HG02973 (cell line): ENCODE measurements around the gene PAK2.
"Not testable (repeated sequence)": the region's sequence is repeated elsewhere in the genome, so short reads cannot be mapped to it uniquely, and the experiment has no call there.

ENCODE experiments used
- ATAC-seq: cut with Tn5 transposase; IDR thresholded peaks from one replicate; pipeline ENCODE4 v1.9.1; 2021; ENCODE audit warnings: moderate library complexity; ENCODE audit not compliant: unreplicated experiment

Gene PAK2

DNA sequence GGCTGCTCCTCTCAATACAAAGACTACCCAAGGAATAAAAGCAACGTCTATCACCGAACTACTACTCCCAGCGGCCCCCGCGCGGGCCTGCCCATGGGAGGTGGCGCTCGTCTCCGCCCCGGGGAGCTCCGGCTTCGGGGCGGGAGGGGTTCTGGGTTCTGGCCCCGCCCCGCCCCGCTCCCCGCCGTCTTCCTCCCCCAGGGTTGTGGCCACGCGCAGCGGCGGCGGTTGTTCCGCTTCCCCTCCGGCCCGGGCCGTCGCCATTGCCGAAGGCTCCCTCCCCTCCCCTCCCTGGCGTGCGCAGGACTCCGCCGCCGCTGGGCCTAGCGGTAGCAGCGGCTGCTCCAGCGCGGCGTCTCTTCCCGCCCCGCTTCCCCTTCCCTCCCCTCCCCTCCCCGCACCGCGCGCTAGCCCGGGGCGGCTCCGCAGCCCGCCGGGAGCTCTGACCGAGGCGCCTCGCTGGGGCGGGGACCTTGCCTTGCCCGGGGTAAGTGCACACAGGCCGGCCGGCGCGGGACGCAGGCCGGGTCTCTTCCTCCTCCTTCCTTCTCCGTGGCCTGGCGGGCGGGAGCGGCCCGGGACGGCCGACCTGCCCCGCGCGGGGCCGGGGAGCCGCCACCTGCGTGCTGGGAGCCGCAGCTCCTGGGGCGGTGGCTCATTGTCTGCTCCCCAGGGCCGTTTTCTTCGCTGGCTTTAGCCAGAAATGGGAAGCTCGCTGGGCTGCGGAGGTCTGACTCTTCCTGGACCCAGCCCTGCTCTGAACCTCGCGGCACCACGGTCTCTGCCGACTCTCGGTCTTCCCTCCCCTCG is at the start of gene PAK2:
PAK2 (plus strand) TSS at position 187 of the 810 bp plus-strand sequence. CDS start 42,790 bp downstream, outside the sequence.
- ATAC-seq, result peak; percentile 80

DNA sequence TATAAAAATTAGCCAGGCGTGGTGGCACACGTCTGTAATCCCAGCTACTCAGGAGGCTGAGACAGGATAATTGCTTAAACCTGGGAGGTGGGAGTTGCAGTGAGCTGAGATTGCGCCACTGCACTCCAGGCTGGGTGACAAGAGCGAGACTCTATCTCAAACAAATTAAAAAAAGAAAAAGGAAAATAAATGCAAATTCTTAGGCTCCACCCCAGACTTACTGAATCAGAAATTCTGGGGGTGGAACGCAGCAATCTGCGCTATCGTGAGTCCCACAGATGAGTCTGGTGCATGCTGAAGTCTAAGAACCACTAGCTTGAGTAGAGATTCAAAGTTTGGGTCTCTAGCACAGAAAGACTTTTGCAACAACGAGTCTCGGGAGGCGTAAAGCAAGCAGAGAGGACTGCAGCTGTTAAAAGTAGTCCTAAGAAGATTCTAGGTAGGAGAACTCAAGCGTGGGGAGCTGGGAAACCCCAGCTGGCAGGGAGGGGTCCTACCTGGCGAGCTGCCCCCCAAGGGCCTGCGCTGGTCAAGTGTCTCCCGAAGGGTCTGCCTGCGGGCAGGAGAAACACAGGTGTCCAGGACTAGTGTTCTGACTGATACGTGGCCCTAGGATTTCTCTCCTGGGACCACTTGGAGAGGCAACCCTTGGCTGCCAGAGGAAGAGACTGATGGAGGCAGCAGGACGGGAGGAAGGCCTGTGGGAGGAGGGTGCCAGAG is 49.6 kb upstream of the PAK2 start:
- no peak for ATAC-seq

DNA sequence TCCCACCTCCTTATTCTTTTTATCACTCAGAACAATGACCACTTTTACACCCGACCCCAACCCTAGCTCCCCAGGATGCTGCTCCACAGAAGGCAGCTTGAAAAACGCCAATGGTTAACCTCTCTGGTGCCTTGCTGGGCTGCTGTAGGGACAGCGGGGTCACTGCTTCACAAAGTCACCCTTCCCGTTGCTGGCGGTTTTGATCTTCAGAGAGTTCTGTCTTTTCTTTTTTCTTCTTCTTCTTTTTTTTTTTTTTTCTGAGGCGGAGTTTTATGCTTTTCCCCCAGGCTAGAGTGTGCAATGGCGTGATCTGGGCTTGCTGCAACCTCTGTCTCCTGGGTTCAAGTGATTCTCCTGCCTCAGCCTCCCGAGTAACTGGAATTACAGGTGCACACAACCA is 48.3 kb upstream of the PAK2 start:
- ATAC-seq, result no peak

DNA sequence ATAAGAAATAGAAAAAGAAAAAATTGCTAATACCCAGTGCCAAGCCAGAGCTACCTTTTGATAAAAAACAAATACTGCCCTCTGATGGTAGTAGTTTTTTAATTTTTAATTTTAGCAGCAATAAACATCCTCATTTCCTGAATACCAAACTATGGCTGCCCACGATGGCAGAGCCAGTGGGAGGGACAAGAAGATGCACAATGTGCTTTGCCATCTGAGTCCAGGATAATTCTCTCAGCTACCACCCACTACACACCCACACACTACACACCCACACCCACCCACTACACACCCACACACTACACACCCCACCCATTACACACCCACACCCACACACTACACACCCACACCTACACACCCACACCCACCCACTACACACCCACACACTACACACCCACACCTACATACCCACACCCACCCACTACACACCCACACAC is 45.4 kb upstream of the PAK2 start:
- no peak for ATAC-seq

DNA sequence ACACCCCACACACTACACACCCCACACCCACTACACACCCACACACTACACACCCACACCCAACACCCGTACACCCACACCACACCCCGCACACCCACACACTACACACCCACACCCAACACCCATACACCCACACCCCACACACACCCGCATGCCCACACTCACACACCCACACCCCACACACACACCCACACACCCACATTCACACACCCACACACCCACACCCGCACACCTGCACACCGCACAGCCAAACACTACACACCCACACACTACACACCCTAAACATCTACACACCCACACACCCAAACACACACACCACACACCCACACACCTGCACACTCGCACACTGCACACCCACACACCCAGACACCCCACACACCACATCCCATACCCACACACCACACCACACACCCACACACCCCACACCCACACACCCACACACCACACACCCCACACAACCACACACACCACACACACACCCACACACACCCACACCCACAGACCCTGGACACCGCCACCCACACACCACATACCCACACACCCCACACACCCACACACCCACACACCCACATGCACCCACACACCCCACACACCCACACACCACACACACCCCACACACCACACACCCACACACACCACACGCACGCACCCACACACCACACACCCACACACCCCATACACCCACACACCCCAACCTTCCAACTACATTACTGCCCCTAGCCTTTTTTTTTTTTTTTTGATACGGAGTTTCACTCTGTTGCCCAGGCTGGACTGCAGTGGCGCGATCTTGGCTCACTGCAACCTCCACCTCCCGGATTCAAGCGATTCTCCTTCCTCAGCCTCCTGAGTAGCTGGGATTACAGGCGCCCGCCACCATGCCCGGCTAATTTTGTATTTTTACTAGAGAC is 44.5 kb upstream of the PAK2 start:
- ATAC-seq, result no peak

DNA sequence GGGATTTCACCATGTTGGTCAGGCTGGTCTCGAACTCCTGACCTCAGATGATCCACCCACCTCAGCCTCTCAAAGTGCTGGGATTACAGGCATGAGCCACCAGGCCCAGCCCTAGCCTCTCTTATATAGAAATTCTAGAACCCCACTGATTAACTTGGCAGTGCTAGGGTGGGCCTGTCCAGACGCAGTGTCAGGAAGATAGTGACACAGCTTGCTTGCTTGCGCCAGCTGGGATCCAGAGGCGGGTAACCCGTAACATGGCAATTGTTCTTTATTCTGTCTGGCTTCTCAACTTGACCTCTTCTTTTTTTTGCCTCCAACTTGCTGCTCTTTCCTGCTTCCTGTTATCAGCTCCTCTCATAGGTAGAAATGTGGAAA is 43.8 kb upstream of the PAK2 start:
- no peak for ATAC-seq

DNA sequence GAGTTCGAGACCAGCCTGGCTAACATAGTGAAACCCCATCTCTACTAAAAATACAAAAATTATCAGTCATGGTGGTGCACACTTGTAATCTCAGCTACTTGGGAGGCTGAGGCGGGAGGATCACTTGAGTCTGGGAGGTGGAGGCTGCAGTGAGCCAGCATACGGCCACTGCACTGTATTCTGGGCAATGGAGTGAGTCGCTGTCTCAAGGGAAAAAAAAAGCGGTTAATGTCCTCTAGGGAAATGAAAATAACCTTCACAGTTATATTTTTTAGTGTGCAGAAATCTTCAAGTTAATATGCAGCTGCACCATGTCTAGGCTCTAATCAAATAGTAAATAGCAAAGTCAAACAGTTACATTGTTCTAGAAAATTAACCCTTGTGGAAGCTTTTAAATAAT is 42.4 kb upstream of the PAK2 start:
- no peak for ATAC-seq

DNA sequence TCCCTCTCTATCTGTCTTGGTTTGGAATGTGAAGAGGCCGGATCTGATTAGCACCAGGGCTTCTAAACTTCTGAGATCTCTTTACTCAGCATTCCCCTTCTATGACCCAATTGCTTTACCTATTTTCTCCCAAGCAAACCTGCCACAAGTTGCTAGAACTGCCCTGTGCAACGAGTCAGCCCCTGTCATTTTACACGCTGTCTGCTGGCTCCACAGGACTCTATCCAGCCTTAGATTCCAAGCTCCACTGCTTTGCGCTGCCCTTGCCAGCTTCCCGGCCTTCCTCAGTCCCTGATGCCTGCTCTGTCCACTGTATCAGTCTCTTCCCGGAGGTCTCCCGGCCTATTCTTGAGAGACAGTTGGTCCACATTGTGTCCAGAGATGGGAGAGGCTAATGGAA is 39.9 kb upstream of the PAK2 start:
- no peak for ATAC-seq

DNA sequence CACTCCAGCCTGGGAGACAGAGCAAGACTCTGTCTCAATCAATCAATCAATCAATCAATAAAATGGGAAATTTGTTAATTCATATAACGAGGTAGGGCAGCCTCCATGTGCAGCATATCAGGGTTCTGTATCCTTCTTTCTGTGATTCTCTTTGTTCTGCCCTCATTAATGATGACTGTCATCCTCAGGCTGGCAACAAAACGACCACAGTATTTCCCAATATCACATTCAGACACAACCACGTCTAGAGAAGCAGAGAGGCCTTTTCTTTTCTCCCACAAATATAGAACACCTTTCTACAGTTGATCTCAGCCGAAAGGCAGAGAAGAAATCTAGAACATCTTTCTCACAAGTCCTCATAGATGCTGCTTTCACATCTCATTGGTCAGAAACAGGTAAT is 38.9 kb upstream of the PAK2 start:
- no peak for ATAC-seq

DNA sequence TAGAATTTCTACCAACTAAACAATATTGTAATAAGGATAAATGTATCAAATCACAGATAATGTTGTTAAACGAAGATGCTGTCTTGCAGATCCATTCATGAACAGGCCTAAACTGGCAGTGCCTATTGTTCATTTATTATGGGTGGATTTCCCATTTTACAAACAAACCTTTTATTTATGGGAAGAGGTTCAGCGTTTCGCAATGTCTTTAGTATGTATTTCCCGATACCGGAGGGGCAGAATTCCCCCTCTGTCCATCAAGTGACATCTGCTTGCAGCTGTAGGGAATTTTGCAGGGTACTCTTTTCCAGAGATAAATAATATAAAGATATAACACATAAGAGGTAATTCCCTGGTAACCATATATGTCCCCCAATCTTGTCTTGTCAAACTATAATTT is 33.3 kb upstream of the PAK2 start:
- no peak for ATAC-seq

DNA sequence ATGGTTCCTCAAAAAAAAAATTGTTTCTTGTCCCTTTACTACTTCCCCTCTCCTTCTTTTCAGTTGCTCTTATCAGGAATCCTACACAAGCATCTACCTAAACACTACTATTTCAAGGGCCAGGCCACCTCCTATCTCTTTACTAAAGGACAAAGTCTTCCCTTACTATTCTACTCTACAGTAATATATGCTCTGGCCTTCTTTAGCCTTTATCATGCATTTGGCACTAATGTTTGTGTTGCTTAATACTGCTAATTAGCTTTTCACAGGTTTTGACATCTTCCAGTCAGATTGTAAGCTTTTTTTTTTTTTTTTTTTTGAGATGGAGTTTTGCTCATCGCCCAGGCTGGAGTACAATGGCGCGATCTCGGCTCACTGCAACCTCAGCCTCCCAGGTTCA is 32.9 kb upstream of the PAK2 start:
- no peak for ATAC-seq

DNA sequence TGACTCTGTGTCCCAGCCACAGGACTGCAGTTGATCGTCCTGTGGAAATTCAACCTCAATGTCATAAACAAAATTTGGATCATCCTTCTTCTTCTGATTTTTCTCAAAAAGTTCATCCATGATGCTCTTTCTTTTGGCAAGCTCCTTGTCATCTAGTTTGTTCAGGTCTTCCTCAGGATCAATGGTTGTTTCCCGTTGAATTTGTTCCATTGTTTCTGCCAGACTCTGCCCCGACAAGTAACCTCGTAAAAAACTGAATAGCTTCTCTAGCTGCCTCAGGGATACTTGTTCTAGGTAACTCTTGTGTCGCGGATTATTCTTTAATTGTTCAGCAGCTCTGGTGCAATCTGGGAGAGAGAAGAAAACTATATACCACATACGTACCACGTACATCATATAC is 32.1 kb upstream of the PAK2 start:
- ATAC-seq, result no peak

DNA sequence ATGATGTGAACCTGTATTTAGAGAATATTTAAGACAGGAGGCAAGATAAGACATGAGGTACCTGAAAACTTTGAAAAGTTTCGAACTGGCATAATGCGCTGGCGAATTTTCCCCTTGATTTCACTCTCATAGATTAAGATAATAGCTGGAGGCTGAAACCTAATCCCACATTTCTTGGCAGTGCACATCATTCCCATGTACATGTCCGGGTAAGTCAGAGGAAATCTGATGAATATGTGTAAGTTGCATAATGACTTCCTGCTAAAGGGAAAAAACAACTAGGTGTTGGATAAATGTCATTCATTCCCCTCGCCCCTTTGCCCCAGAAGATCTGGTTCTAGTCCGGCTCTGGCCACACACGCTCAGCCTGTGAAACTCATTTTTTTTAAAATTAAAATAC is 31.2 kb upstream of the PAK2 start:
- no peak for ATAC-seq

DNA sequence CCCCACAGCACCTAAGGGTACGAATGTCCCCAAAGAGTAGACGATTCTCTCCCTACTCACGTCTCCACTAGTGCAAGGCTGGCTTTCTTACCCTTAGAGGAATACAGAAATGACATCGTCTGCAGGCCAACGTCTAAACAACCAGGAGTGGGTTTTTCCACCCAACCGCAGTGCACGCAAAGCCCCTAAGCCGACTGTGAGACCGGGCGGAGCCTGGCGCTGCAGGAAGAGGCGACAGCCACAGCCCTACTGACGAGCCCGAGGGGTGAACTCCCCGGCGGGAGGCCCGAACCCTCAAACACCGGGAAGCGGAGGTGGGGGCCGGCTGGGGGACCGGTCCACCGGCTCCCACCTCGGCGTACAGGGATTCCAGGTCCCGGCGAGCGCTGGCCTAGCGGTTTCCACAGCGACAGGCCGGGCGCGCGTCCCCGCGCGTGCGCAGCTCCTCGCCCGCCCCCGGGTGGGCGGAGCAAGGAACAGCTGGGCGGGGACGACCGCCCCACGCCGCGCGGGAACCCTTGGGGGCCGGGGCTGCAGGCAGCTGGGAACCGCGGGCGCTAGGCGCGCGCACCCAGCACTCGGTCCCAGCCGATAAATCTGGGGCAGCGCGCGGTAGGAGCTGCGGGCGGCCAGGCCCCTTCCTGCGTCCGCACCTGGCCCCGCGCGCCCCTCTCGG is 27.7 kb upstream of the PAK2 start, which contains the start of the genes CEP19 and PIGX:
CEP19 (minus strand) TSS at position 413 of the 676 bp plus-strand sequence. CDS start 3,593 bp downstream, outside the sequence.
PIGX (plus strand) TSS at position 540 of the 676 bp plus-strand sequence.
- ATAC-seq, result peak; percentile 70

DNA sequence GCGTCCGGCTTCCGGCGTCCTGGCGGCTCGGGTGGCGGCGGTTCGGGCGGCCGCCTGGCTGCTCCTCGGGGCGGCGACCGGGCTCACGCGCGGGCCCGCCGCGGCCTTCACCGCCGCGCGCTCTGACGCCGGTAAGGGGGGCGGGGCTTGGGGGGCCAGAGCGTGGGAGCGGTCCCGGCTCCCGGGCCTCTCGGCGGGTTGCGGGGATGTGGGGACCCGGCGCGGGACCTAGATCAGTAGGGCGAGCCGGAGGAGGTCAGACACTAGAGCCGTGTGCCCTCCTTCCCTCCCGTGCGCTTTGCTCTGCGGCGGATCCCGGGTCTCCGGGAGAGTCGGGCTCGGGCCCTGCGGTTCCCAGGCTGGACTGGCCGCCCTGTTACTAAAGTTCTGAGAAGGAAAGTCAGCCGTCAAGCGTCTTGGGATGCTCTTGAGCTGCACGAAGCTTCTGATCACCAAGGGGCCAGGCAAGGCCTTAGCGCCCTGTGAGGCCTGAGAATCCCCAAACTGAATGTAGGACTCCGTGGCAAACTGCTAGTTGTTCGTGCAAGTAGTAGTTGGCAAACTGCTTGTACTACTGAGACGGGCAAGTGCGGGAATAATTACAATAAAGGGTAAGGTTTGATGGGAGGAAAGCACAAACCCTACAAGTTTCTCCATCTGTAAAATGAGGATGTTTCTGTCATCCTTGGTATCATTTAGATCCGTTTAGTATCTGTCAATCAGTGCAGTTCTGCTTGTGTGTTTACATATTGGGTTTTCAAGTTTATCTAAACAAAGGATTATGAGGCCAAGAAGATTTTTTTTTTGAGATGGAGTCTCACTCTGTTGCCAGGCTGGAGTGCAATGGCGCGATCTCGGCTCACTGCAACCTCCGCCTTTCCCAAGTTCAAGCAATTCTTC is 26.9 kb upstream of the PAK2 start:
- ATAC-seq, result no peak

DNA sequence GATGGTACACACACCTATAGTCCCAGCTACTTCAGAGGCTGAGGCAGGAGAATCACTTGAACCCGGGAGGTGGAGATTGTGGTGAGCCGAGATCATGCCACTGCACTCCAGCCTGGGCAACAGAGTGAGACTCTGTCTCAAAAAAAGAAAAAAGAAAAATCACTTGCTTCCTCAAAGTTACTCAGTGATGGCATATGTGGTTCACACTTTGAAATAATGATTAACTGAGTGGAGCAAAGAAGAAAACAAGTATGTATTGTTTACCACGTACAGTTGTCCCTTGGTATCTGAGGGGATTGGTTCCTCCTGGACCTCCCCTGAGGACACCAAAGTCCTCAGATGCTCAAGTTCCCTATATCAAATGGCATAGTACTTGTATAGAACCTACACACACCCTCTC is 22.5 kb upstream of the PAK2 start:
- ATAC-seq, result not testable (repeated sequence)

DNA sequence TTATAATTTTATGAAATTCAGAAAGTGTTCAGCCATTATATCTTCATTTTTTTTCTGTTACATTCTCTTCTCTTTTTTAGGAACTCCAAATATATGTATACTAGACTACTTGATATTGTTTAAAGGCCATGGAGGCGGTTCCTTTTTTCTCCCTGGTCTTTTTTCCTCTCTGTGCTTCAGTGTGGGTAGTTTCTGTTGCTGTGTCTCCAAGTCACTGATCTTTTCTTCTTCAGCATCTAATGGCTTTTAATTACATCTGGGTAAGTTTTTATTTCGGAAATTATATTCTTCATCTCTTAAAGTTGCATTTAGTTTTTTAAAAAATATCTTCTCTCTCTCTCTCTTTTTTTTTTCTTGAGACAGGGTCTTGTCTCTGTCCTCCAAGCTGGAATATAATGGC is 18.6 kb upstream of the PAK2 start:
- ATAC-seq, result no peak

DNA sequence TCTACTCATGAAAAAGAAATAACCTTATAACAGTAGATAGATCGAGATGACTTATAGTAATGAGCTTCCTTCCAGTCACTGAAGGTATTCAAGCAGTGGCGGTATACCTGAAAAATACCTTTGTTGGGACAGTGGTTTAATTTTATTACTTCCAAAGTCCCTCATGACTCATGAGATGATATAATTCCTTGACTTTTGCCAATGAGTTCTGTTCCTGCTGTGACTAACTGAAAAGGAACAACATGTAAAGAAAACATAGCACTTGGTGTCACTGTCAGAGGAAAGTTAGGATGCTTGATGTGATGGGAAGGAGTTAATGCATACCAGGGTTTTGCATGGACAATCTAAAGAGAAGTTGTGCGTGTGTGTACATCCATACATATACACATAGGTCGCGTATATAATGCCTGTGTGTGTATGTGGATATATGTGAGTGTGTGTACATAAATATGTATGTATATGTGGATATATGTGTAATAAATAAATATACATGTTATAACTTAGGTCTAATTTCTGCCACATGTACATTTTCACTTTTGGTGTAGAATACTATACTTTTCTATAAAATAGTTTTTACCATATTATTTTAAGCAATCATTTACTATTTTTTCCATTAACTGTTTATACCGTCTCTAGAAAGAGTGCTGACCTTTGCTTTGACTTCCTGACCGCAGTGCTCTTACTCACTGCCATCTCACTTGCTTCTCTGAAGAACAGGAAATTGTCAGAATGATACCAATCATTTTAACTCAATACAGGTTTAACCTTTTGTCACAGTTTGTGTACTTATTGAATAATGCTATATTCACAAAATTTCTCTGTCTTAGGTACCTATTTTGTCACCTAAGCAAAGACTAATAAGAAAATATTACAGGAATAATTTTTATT is 12.6 kb upstream of the PAK2 start:
- ATAC-seq, result no peak

DNA sequence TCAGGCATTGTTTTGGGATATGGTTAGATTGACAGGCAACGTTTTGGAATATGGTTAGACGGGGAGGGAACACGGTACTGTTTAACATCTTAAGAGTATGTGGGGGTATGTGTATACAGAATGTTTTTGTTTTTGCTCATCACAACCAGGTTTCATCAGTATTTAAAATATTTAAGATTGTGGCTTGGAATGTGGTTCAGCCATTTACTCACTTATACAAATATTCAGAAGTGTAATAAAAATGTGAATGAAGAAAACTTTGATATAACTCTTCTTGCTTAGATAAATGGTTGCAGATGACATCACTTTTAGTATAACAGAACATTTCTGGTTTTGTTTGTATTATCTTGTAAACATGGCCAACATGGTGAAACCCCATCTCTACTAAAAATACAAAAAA is 3.9 kb upstream of the PAK2 start:
- no peak for ATAC-seq
